HEK293 (cell line): ENCODE measurements around the gene BACE1-AS.

Experiments
- CTCF ChIA-PET: fragments of 350-600 bp; formaldehyde crosslinking; extraction: SDS; loops from one replicate; lab custom pipeline; 2021; ENCODE audit warnings: antibody characterized with exemption; lab: Yijun Ruan, JAX
- POLR2A ChIA-PET: fragments of 300-600 bp; formaldehyde crosslinking; extraction: SDS; loops from one replicate; lab custom pipeline; 2020; ENCODE audit warnings: antibody characterized with exemption, inconsistent platforms; lab: Yijun Ruan, JAX
- H3K27ac ChIP-seq: fragments of 200-500 bp; sonication (Bioruptor generic); 2 replicates; pipeline ENCODE4 v1.5.1; 2014; ENCODE audit warnings: low read depth, low read length, control low read depth, inconsistent platforms; ENCODE audit errors: extremely low read depth
- H3K36me3 ChIP-seq, 2 experiments: fragments of 200-500 bp in 1 of 2; sonication (Bioruptor generic) in 1 of 2; 1 replicate in 1 of 2; 2 replicates in 1 of 2; pipeline ENCODE4 v1.5.1; 2014 to 2017; ENCODE audit warnings: inconsistent platforms in 2 of 2, low read length in 2 of 2; ENCODE audit not compliant: control insufficient read depth in 2 of 2, insufficient read depth in 1 of 2
- H3K4me1 ChIP-seq: fragments of 200-500 bp; sonication (Bioruptor generic); 2 replicates; pipeline ENCODE4 v1.5.1; 2014; ENCODE audit warnings: mild to moderate bottlenecking, low read length, inconsistent platforms; ENCODE audit not compliant: control insufficient read depth, insufficient read depth
- H3K4me3 ChIP-seq: 2 replicates; pipeline ENCODE4 v1.5.1; 2011; ENCODE audit warnings: low read depth, mild to moderate bottlenecking, control low read depth, low read length, moderate library complexity
- H3K9me3 ChIP-seq: fragments of 200-500 bp; sonication (Bioruptor generic); 2 replicates; pipeline ENCODE4 v1.5.1; 2014; ENCODE audit warnings: low read depth, low read length, inconsistent platforms; ENCODE audit not compliant: control insufficient read depth, insufficient read depth
- BCL11B ChIP-seq: fragments of 450-650 bp; formaldehyde crosslinking; IDR thresholded peaks from 2 replicates; pipeline ENCODE4 v1.5.1; 2016; ENCODE audit warnings: low read depth, missing biosample characterization, missing genetic modification characterization
- EGR2 ChIP-seq: fragments of 450-650 bp; formaldehyde crosslinking; IDR thresholded peaks from 2 replicates; pipeline ENCODE4 v1.5.1; 2016; ENCODE audit warnings: low read depth, missing biosample characterization, missing genetic modification characterization
- GLIS1 ChIP-seq: fragments of 450-650 bp; formaldehyde crosslinking; IDR thresholded peaks from 2 replicates; pipeline ENCODE4 v1.5.1; 2016; ENCODE audit warnings: missing biosample characterization, missing genetic modification characterization
- KLF1 ChIP-seq: fragments of 450-650 bp; formaldehyde crosslinking; IDR thresholded peaks from 2 replicates; pipeline ENCODE4 v1.5.1; 2016; ENCODE audit warnings: missing biosample characterization, missing genetic modification characterization
- PATZ1 ChIP-seq: fragments of 450-650 bp; formaldehyde crosslinking; IDR thresholded peaks from 2 replicates; pipeline ENCODE4 v1.5.1; 2016; ENCODE audit warnings: missing biosample characterization, missing genetic modification characterization
- ZBTB10 ChIP-seq: fragments of 450-650 bp; formaldehyde crosslinking; IDR thresholded peaks from 2 replicates; pipeline ENCODE4 v1.5.1; 2016; ENCODE audit warnings: missing biosample characterization, missing genetic modification characterization
- ZBTB17 ChIP-seq: fragments of 450-650 bp; formaldehyde crosslinking; IDR thresholded peaks from 2 replicates; pipeline ENCODE4 v1.5.1; 2016; ENCODE audit warnings: missing biosample characterization, missing genetic modification characterization
- ZBTB20 ChIP-seq: fragments of 450-650 bp; formaldehyde crosslinking; IDR thresholded peaks from 2 replicates; pipeline ENCODE4 v1.5.1; 2016; ENCODE audit warnings: missing biosample characterization, missing genetic modification characterization
- ZBTB26 ChIP-seq: fragments of 450-650 bp; formaldehyde crosslinking; optimal IDR thresholded peaks from 2 replicates; pipeline ENCODE3; 2016; ENCODE audit warnings: missing biosample characterization, mild to moderate bottlenecking, missing genetic modification characterization
- ZBTB8A ChIP-seq: fragments of 450-650 bp; formaldehyde crosslinking; IDR thresholded peaks from 2 replicates; pipeline ENCODE4 v1.5.1; 2016; ENCODE audit warnings: missing biosample characterization, missing genetic modification characterization
- ZNF280C ChIP-seq: fragments of 450-650 bp; formaldehyde crosslinking; IDR thresholded peaks from 2 replicates; pipeline ENCODE4 v1.5.1; 2016; ENCODE audit warnings: missing biosample characterization, missing genetic modification characterization
- ZNF335 ChIP-seq: fragments of 450-650 bp; formaldehyde crosslinking; conservative IDR thresholded peaks from 2 replicates; pipeline ENCODE4 v1.5.1; 2016; ENCODE audit warnings: missing biosample characterization, missing genetic modification characterization
- ZNF423 ChIP-seq: fragments of 450-650 bp; formaldehyde crosslinking; IDR thresholded peaks from 2 replicates; pipeline ENCODE4 v1.5.1; 2016; ENCODE audit warnings: missing biosample characterization, missing genetic modification characterization
- ZNF76 ChIP-seq: fragments of 450-650 bp; formaldehyde crosslinking; IDR thresholded peaks from 2 replicates; pipeline ENCODE4; 2016; ENCODE audit warnings: low read depth, missing biosample characterization, missing genetic modification characterization, borderline replicate concordance

BACE1-AS gene

DNA sequence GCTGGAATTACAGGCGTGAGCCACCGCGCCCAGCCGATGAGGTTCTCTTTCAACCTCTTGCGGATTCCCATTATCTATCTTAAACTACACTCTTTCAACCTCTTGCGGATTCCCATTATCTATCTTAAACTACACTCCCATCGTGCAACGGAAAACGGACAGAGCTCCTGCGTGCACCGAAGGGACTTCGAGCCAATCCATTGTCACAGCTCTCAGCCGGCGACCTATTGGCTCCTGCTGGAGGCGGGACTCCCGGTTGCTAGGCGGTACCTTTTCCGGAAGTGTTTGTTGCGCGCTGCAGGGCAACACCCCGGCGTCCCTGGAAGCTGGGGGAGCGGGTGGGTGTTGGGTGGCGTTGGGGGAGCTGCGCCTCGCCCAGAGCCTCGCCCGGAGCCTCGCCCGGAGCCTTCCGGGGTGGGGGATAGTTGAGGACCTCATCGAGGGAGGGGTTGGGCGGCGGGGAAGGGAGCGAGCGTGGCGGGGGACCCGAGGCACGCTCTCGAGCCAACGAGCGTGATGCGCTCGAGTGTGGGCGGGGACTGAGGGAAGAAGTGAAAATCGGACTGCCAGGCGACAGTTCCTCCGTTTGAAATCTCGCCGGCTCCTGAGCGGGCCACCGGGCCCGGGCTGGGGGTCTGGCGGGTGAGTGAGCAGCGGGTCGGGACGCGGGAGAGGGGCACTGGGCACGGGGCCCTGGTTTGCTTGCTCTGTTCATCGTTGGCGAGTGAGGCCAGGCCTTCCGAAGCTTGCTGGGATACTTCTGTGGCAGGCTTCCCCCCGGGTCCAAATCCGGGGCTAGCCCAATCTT lies 36.6 kb downstream of the BACE1-AS start, which contains the start of gene CEP164 (continued):
- no peak for TF ChIP-seq ZNF280C (tag by site-specific recombination)
- peak; percentile 70; the same call in 1 of the 2 replicates for TF ChIP-seq ZNF335 (tag by site-specific recombination)
- peak; percentile 25; the same call in 1 of the 2 replicates for TF ChIP-seq ZNF423
- peak; percentile 80 for TF ChIP-seq ZBTB20 (tag by site-specific recombination)
- TF ChIP-seq ZBTB8A = no peak
- peak; percentile 93 for TF ChIP-seq PATZ1 (tag by site-specific recombination)
- peak; percentile 77 for TF ChIP-seq EGR2 (tag by site-specific recombination)
- peak; percentile 60; the same call in 1 of the 2 replicates for TF ChIP-seq ZBTB10
- TF ChIP-seq ZBTB26 (tag by site-specific recombination) = peak; percentile 81
- peak; percentile 99 for TF ChIP-seq KLF1 (tag by site-specific recombination)
- TF ChIP-seq ZNF76 = peak; percentile 73
- peak; percentile 68 for TF ChIP-seq GLIS1
- TF ChIP-seq, all 188 proteins: peak for 29

GRCh38 chr11:117328375-117329010 lies 37.3 kb downstream of the BACE1-AS start:
- POLR2A ChIA-PET = interaction anchor here (0.9 to 1.8 kb wide), 2 partner anchors 13 to 204 kb away, joined by 3 to 19 read pairs; partner anchors contain the start of gene BACE1
- Histone ChIP-seq H3K4me3 (peak overlapping the region; percentile 59), H3K27ac (peak overlapping the region; percentile 3; the same call in 1 of the 2 replicates)
- TF ChIP-seq ZBTB17 (tag by site-specific recombination) = peak; percentile 40; the same call in 1 of the 2 replicates
- TF ChIP-seq BCL11B (tag by site-specific recombination) = no peak
- TF ChIP-seq ZNF335 (tag by site-specific recombination) = peak; percentile 61
- TF ChIP-seq, all 188 proteins: peak for 2
- CTCF ChIA-PET = interaction anchor here (0.5 to 1.2 kb wide), 4 partner anchors 20 to 481 kb away, joined by 3 to 6 read pairs (median 4); no protein-coding TSS in a partner anchor
- H3K9me3 ChIP-seq = no peaks in the 10 kb centered on the region
- no peaks in the 10 kb centered on the region for H3K36me3 ChIP-seq
- no peaks in the 10 kb centered on the region for H3K4me1 ChIP-seq
